ENCODE results near the gene PLEKHF1.
A peak's percentile ranks its signal among the peaks of the same experiment; 100 is the strongest.

The PLEKHF1 gene

GRCh38 chr19:29662278-29662603, 3.0 kb upstream of the PLEKHF1 start:
- no peak for DNase-seq
- Histone ChIP-seq H3K79me2 (ENCODE audit: low read length) (peaks cover 5% of the 10 kb centered on the region; the same call in 1 of the 2 replicates), H3K9me2 (replicated peaks; ENCODE audit: insufficient read depth, low read length) (no peaks in the 10 kb centered on the region), H3K4me2 (ENCODE audit: low read depth, low read length) (no peak overlapping the region), H3K27me3 (replicated peaks; ENCODE audit: insufficient read depth, low read length) (peaks cover 19% of the 10 kb centered on the region), H4K20me1 (ENCODE audit: insufficient read depth, low read length) (no peaks in the 10 kb centered on the region), H3K36me3 (replicated peaks; ENCODE audit: insufficient read depth, low read length) (no peaks in the 10 kb centered on the region), H3K9me3 (replicated peaks; ENCODE audit: insufficient read depth, low read length) (no peaks in the 10 kb centered on the region), H3K27ac (ENCODE audit: low read length) (no peak overlapping the region), H3F3A (ENCODE audit: insufficient read depth, low read length) (no peaks in the 10 kb centered on the region), H2AFZ (ENCODE audit: low read length) (no peak overlapping the region), H3K4me1 (ENCODE audit: low read length) (0 out of 2 replicates have a peak, but pooled peaks cover 5% of the 10 kb centered on the region), H3K9ac (ENCODE audit: low read length) (no peak overlapping the region), H3K4me3 (ENCODE audit: low read length) (no peak overlapping the region)
- no peak for TF ChIP-seq CTCF (IDR thresholded peaks at IDR 0.05; ENCODE audit: low read length)
- no peak for TF ChIP-seq EZH2 (optimal IDR thresholded peaks at IDR 0.05; ENCODE audit: low read depth, low read length)
- no peak for TF ChIP-seq EZH2phosphoT487 (IDR thresholded peaks at IDR 0.05; ENCODE audit: low read length)

- Histone ChIP-seq H3K4me1 (ENCODE audit: low read length) (0 out of 2 replicates have a peak, but pooled peaks cover 5% of the 10 kb centered on the region), H3F3A (ENCODE audit: insufficient read depth, low read length) (no peaks in the 10 kb centered on the region), H3K4me2 (ENCODE audit: low read depth, low read length) (no peak overlapping the region), H2AFZ (ENCODE audit: low read length) (no peak overlapping the region), H3K36me3 (replicated peaks; ENCODE audit: insufficient read depth, low read length) (no peaks in the 10 kb centered on the region), H3K9ac (ENCODE audit: low read length) (no peak overlapping the region), H3K4me3 (ENCODE audit: low read length) (no peak overlapping the region), H3K79me2 (ENCODE audit: low read length) (peaks cover 5% of the 10 kb centered on the region; the same call in 1 of the 2 replicates), H3K27ac (ENCODE audit: low read length) (no peak overlapping the region), H3K9me2 (replicated peaks; ENCODE audit: insufficient read depth, low read length) (no peaks in the 10 kb centered on the region), H3K9me3 (replicated peaks; ENCODE audit: insufficient read depth, low read length) (no peaks in the 10 kb centered on the region), H4K20me1 (ENCODE audit: insufficient read depth, low read length) (no peaks in the 10 kb centered on the region), H3K27me3 (replicated peaks; ENCODE audit: insufficient read depth, low read length) (peaks cover 19% of the 10 kb centered on the region)
- TF ChIP-seq CTCF (IDR thresholded peaks at IDR 0.05; ENCODE audit: low read length), result no peak
- TF ChIP-seq EZH2phosphoT487 (IDR thresholded peaks at IDR 0.05; ENCODE audit: low read length), result no peak
- TF ChIP-seq EZH2 (optimal IDR thresholded peaks at IDR 0.05; ENCODE audit: low read depth, low read length), result no peak
- no peak for DNase-seq
These were observed 2.5 kb upstream of the PLEKHF1 start for GRCh38 chr19:29662604-29663404.

GRCh38 chr19:29663861-29664752, 1.2 kb upstream of the PLEKHF1 start:
- Histone ChIP-seq H3K4me3 (ENCODE audit: low read length) (no peak overlapping the region; the same call in 1 of the 2 replicates), H4K20me1 (ENCODE audit: insufficient read depth, low read length) (no peaks in the 10 kb centered on the region), H3F3A (ENCODE audit: insufficient read depth, low read length) (no peaks in the 10 kb centered on the region), H3K36me3 (replicated peaks; ENCODE audit: insufficient read depth, low read length) (no peaks in the 10 kb centered on the region), H2AFZ (ENCODE audit: low read length) (peak overlapping the region; percentile 92), H3K27me3 (replicated peaks; ENCODE audit: insufficient read depth, low read length) (peaks cover 19% of the 10 kb centered on the region), H3K27ac (ENCODE audit: low read length) (no peak overlapping the region), H3K4me1 (ENCODE audit: low read length) (0 out of 2 replicates have a peak, but pooled peaks cover 5% of the 10 kb centered on the region), H3K9ac (ENCODE audit: low read length) (no peak overlapping the region), H3K4me2 (ENCODE audit: low read depth, low read length) (peak overlapping the region; percentile 92; the same call in 1 of the 2 replicates), H3K9me3 (replicated peaks; ENCODE audit: insufficient read depth, low read length) (no peaks in the 10 kb centered on the region), H3K79me2 (ENCODE audit: low read length) (peaks cover 5% of the 10 kb centered on the region; the same call in 1 of the 2 replicates), H3K9me2 (replicated peaks; ENCODE audit: insufficient read depth, low read length) (no peaks in the 10 kb centered on the region)
- no peak for DNase-seq
- TF ChIP-seq CTCF (IDR thresholded peaks at IDR 0.05; ENCODE audit: low read length), result no peak
- TF ChIP-seq EZH2phosphoT487 (IDR thresholded peaks at IDR 0.05; ENCODE audit: low read length), result no peak
- TF ChIP-seq EZH2 (optimal IDR thresholded peaks at IDR 0.05; ENCODE audit: low read depth, low read length), result no peak
